Panc1 (cell line): ENCODE measurements around the gene MICALL2. TPM values are rescaled to one million over a fixed set of nuclear protein-coding genes. Genes with fewer than 3 reads are reported as not detected.

Experiments
- ATAC-seq: fragments of 200-7000 bp; cut with Tn5 transposase; 2 replicates; pipeline ENCODE4 v1.9.1; 2020; ENCODE audit warnings: mild to moderate bottlenecking, moderate library complexity
- BruUV-seq: library from RNA; stranded (reverse); fragments of 400-500 nt; replicated peaks from 2 replicates; lab custom pipeline; 2021; lab: Mats Ljungman, UMichigan
- CTCF ChIA-PET: fragments of 300-600 bp; sonication (Branson Sonifier 250); formaldehyde crosslinking; loops from one replicate; lab custom pipeline; 2022; ENCODE audit warnings: antibody characterized with exemption; lab: Charles Lee
- POLR2A ChIA-PET: fragments of 300-600 bp; sonication (Branson Sonifier 250); formaldehyde crosslinking; loops from one replicate; lab custom pipeline; 2022; ENCODE audit warnings: antibody characterized with exemption; lab: Charles Lee
- DNase-seq: peaks from one replicate; pipeline ENCODE4 v3.0.0-alpha.2; 2010; ENCODE audit warnings: low read depth, low spot score
- H3K27ac ChIP-seq: 2 replicates; pipeline ENCODE4 v1.5.1; 2011; ENCODE audit warnings: mild to moderate bottlenecking, low read length, inconsistent platforms
- H3K27me3 ChIP-seq: fragments of 200-500 bp; sonication (Bioruptor generic); 2 replicates; pipeline ENCODE4 v1.6.0; 2014; ENCODE audit warnings: low read length, inconsistent platforms; ENCODE audit not compliant: control insufficient read depth, insufficient read depth
- H3K36me3 ChIP-seq: fragments of 200-500 bp; sonication (Bioruptor generic); 2 replicates; pipeline ENCODE4 v1.5.1; 2014; ENCODE audit warnings: inconsistent platforms, mild to moderate bottlenecking, low read length, moderate library complexity; ENCODE audit not compliant: control insufficient read depth, insufficient read depth
- H3K4me1 ChIP-seq: 2 replicates; pipeline ENCODE4 v1.5.1; 2011; ENCODE audit warnings: inconsistent platforms, mild to moderate bottlenecking, low read length, moderate library complexity; ENCODE audit not compliant: control insufficient read depth, insufficient read depth
- H3K4me3 ChIP-seq, 2 experiments: 2 replicates each; pipeline ENCODE4 v1.5.1; 2011 to 2012; ENCODE audit warnings: low read depth in 2 of 2, low read length in 2 of 2, mild to moderate bottlenecking in 2 of 2, inconsistent platforms in 1 of 2, moderate library complexity in 1 of 2
- H3K9me3 ChIP-seq: fragments of 200-500 bp; sonication (Bioruptor generic); 2 replicates; pipeline ENCODE4 v1.5.1; 2014; ENCODE audit warnings: low read depth, mild to moderate bottlenecking, inconsistent platforms, low read length, moderate library complexity; ENCODE audit not compliant: control insufficient read depth, insufficient read depth
- POLR2AphosphoS5 ChIP-seq: IDR thresholded peaks from 2 replicates; pipeline ENCODE4 v1.6.1; 2012; ENCODE audit warnings: mild to moderate bottlenecking, low read depth, low read length, moderate library complexity
- SIN3A ChIP-seq: IDR thresholded peaks from 2 replicates; pipeline ENCODE4 v1.6.1; 2012; ENCODE audit warnings: low read depth, mild to moderate bottlenecking, low read length, moderate library complexity, borderline replicate concordance; ENCODE audit not compliant: insufficient read depth
- TCF7L2 ChIP-seq: IDR thresholded peaks from 2 replicates; pipeline ENCODE4 v1.6.1; 2011; ENCODE audit warnings: mild to moderate bottlenecking, low read depth, low read length, inconsistent platforms
- in situ Hi-C: cut with HindIII; loops from 2 replicates; pipeline ENCODE4 v1.10.0; 2016; ENCODE audit warnings: low sequenced_read_pairs, low pct_unique_long_range_greater_than_20kb
- intact Hi-C: fragments of 100-400 bp; cut with micrococcal nuclease; formaldehyde crosslinking; loops from one replicate; pipeline ENCODE4 v1.10.0; 2022; ENCODE audit not compliant: unreplicated experiment
- total RNA-seq: library from RNA; stranded (reverse); gene quantifications from one replicate; pipeline ENCODE4 v1.2.1, GENCODE V29; 2021; ENCODE audit not compliant: unreplicated experiment
- TF ChIP-seq, protein P1 (sequence below): fragments of 450-650 bp; IDR thresholded peaks from 2 replicates; pipeline ENCODE4 v1.5.1; 2017; ENCODE audit warnings: mild to moderate bottlenecking
- TF ChIP-seq, protein P2 (sequence below), 2 experiments: IDR thresholded peaks; 2 replicates each; pipeline ENCODE4 v1.6.1; 2011 to 2012; ENCODE audit warnings: low read depth in 2 of 2, control low read depth in 1 of 2, low read length in 1 of 2, mild to moderate bottlenecking in 1 of 2, moderate library complexity in 1 of 2; ENCODE audit not compliant: insufficient read depth in 1 of 2

The MICALL2 gene
- total RNA-seq, 1 experiment from 2014 or later: 144 TPM

DNA sequence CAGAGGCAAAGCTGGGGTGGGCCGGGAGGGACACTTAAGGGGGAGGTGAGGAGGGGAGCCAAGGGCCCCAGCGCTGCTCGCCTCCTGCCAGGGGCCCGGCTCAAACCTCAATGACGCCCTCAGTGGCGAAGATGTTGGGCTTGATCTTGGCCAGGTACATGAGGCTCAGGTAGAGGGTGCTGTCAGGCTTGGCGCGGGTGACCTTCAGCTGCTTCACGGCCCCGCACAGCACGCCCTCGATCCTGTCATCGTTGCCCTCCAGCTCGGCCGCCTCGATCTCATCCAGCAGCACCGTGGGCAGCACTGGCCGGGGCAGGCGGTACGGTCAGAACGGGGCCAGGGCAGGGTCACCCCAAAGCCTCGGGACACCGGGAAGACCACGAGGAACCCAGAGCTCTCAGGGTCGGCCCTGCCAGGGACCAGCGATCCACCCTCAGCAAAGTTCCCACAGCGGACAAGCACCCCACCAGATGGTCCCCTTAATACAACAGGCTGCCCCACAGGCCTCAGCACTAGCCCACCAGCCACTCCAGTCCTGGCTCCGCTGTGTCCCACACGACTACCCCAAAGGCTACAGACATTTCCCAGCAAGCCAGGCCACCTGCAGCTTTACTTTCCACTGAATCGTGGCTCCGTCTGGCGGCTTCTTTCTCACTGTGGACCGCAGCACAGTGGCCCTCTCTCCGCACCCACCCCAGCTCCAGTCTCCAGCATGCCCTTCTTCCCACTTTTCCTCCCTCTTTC lies 41.0 kb upstream of the MICALL2 start:
- TF ChIP-seq TCF7L2 (no peak), SIN3A (no peak), POLR2AphosphoS5 (no peak)
- TF ChIP-seq, protein P1, sequence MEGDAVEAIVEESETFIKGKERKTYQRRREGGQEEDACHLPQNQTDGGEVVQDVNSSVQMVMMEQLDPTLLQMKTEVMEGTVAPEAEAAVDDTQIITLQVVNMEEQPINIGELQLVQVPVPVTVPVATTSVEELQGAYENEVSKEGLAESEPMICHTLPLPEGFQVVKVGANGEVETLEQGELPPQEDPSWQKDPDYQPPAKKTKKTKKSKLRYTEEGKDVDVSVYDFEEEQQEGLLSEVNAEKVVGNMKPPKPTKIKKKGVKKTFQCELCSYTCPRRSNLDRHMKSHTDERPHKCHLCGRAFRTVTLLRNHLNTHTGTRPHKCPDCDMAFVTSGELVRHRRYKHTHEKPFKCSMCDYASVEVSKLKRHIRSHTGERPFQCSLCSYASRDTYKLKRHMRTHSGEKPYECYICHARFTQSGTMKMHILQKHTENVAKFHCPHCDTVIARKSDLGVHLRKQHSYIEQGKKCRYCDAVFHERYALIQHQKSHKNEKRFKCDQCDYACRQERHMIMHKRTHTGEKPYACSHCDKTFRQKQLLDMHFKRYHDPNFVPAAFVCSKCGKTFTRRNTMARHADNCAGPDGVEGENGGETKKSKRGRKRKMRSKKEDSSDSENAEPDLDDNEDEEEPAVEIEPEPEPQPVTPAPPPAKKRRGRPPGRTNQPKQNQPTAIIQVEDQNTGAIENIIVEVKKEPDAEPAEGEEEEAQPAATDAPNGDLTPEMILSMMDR: no peak
- TF ChIP-seq, protein P2, sequence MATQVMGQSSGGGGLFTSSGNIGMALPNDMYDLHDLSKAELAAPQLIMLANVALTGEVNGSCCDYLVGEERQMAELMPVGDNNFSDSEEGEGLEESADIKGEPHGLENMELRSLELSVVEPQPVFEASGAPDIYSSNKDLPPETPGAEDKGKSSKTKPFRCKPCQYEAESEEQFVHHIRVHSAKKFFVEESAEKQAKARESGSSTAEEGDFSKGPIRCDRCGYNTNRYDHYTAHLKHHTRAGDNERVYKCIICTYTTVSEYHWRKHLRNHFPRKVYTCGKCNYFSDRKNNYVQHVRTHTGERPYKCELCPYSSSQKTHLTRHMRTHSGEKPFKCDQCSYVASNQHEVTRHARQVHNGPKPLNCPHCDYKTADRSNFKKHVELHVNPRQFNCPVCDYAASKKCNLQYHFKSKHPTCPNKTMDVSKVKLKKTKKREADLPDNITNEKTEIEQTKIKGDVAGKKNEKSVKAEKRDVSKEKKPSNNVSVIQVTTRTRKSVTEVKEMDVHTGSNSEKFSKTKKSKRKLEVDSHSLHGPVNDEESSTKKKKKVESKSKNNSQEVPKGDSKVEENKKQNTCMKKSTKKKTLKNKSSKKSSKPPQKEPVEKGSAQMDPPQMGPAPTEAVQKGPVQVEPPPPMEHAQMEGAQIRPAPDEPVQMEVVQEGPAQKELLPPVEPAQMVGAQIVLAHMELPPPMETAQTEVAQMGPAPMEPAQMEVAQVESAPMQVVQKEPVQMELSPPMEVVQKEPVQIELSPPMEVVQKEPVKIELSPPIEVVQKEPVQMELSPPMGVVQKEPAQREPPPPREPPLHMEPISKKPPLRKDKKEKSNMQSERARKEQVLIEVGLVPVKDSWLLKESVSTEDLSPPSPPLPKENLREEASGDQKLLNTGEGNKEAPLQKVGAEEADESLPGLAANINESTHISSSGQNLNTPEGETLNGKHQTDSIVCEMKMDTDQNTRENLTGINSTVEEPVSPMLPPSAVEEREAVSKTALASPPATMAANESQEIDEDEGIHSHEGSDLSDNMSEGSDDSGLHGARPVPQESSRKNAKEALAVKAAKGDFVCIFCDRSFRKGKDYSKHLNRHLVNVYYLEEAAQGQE (IDR thresholded peaks at IDR 0.05; ENCODE audit: insufficient read depth in 1 of 2, low read depth in 2 of 2, low read length in 1 of 2): no peak
- Histone ChIP-seq H3K27me3 (no peaks in the 10 kb centered on the region), H3K9me3 (no peaks in the 10 kb centered on the region), H3K36me3 (peaks cover 22% of the 10 kb centered on the region; the same call in 1 of the 2 replicates), H3K27ac (no peak overlapping the region), H3K4me1 (peaks cover 18% of the 10 kb centered on the region), H3K4me3 (no peak overlapping the region)
- CTCF ChIA-PET: interaction anchor here (0.6 kb wide), 1 partner anchor 45 kb away, joined by 3 read pairs; no protein-coding TSS in a partner anchor
- intact Hi-C loops: no loop called here
- DNase-seq: no peak
- in situ Hi-C loops: no loop called here
- no TSS peak for BruUV-seq
- POLR2A ChIA-PET: no interaction called here
- no peak for ATAC-seq

DNA sequence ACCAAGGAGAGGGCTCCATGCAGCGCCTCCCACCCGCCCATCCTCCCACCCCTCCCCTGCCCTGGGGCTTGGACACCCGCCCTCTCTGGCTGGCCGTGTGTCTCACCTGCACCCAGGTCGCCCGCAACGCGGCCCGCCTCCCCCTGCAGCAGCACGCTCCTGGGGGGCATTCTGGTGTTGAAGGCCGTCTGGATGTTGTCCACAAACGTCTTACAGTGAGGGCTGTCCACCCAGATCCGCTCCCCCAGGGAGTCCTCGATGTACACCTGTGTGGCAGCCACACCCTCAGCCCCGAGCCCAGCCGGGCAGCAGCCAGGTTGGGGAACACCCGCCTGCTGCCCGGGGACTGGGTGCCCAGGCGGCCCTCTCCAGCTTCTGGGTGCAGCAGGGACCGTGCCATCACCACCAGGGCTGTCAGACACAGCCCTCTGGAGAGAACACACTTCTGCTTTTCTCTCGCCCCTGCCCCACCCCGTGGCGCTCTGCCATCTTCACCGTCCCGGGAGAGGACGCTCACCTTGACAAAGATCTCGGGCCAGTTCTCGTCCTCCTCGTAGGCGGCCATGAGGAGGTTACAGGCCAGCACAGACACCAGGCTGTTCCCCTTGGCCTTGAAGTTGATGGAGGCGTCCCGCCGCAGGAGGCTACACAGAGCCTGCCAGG lies 40.2 kb upstream of the MICALL2 start:
- intact Hi-C loops (no loop called here), in situ Hi-C loops (no loop called here)
- H3K4me3 ChIP-seq: no peak overlapping the region
- peaks cover 22% of the 10 kb centered on the region; the same call in 1 of the 2 replicates for H3K36me3 ChIP-seq
- CTCF ChIA-PET: interaction anchor here (0.6 kb wide), 1 partner anchor 45 kb away, joined by 3 read pairs; no protein-coding TSS in a partner anchor
- H3K9me3 ChIP-seq: no peaks in the 10 kb centered on the region
- DNase-seq (no peak), ATAC-seq (no peak)
- BruUV-seq: no TSS peak
- no peaks in the 10 kb centered on the region for H3K27me3 ChIP-seq
- POLR2A ChIA-PET: no interaction called here
- TF ChIP-seq TCF7L2 (no peak), POLR2AphosphoS5 (no peak)
- TF ChIP-seq, protein P2 (IDR thresholded peaks at IDR 0.05; ENCODE audit: insufficient read depth in 1 of 2, low read depth in 2 of 2, low read length in 1 of 2): no peak
- TF ChIP-seq, protein P1: no peak
- H3K27ac ChIP-seq: no peak overlapping the region
- H3K4me1 ChIP-seq: peaks cover 13% of the 10 kb centered on the region
